Activated CD8-positive, alpha-beta memory T cell treated with anti-CD3 and anti-CD28 coated beads, Interleukin-2, amount 50 U/mL, for 1 hour (primary cell): ENCODE data around the gene VWA1.
"Not testable (repeated sequence)": the region's sequence is repeated elsewhere in the genome, so short reads cannot be mapped to it uniquely, and the experiment has no call there.

Experiments
- DNase-seq: peaks from one replicate; pipeline ENCODE4 v3.0.0-alpha.2; 2020; ENCODE audit errors: extremely low read depth

Gene VWA1

GRCh38 chr1:1456683-1457255 is 21.3 kb downstream of the VWA1 start:
- DNase-seq, result not testable (repeated sequence)

DNA sequence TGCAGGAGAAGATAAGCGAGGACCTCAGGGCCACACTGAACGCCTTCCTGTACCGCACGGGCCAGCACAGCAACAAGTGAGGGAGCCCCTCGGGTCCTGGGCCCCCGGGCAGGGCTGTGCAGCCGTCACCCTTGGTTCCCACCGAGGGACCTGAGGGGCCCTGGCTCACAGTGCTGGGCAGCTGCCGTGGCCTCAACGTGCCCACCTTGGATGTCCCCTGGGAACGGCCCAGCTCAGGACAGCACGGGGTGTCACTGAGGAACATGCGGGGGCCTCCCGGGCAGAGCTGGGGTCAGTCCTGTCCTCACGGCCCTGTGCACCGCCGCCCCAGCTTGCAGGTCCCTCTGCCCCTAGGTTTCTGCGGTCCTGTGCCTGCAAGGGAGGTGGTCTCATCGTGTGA is 23.7 kb downstream of the VWA1 start:
- not testable (repeated sequence) for DNase-seq

- DNase-seq, result not testable (repeated sequence)
These were observed 24.2 kb downstream of the VWA1 start for GRCh38 chr1:1459711-1460110.

- no peak for DNase-seq
These were observed 25.1 kb downstream of the VWA1 start for GRCh38 chr1:1460540-1461130.

DNA sequence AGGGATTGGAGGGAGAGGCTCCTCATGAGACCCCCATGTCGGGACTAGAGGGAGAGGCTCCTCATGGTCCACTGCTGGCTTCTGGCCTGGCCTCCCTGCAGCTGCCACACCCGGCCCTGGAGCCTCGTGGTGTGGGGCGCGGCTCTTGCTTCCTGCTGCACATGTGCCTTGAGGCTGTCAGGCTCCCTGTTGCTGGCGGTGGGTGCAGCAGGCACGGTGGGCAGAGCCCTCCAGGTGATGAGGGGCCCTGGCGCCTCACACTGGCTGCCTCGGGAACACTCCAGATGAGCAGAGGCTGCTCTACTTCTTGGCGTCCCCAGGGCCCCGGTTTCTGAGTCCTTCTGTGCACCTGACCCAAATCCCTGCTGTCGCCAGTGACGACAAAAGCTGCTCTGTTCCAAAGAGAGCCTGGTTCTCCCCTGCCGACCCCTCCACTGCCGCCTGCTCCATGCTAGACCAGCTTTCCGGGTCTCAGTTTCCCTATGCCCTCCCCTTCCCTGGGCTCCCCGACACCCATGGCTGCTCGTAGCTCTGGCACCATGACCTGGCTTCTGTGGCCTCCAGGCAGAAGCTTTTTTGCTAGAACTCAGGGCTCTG is 26.3 kb downstream of the VWA1 start:
- DNase-seq, result no peak

GRCh38 chr1:1462318-1462966 is 27.0 kb downstream of the VWA1 start:
- DNase-seq, result no peak

- no peak for DNase-seq
These were observed 27.8 kb downstream of the VWA1 start for GRCh38 chr1:1463312-1463711.

GRCh38 chr1:1468196-1468985 is 32.9 kb downstream of the VWA1 start:
- not testable (repeated sequence) for DNase-seq

DNA sequence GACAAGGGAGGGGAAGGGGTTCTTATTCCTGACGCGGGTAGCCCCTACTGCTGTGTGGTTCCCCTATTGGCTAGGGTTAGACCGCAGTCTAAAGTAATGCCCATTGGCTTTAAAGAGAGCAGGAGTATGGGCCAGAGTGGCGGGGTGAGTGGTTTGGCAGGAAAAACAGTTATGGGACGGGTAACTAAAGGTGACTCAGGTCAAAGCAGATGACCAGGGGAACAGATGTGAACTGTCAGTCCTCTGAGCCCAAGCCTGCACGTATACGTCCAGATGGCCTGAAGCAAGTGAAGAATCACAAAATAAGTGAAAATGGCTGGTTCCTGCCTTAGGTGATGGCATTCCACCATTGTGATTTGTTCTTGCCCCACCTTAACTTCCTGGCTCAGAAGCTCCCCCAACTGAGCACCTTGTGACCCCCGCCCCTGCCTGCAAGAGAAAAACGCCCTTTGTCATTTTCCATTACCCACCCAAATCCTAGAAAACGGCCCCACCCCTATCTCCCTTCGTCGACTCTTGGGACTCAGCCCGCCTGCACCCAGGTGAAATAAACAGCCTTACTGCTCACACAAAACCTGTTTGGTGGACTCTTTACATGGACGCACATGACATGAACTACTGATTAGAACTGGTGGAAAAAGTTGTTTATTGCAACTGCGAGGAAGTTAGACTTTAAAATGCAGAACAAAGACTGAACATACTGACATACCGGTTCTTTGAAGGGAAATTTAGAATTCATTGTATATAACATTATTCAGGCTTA is 35.3 kb downstream of the VWA1 start:
- DNase-seq, result no peak

- DNase-seq, result peak; percentile 70
These were observed 36.0 kb downstream of the VWA1 start, which contains the start of gene ATAD3B for GRCh38 chr1:1471389-1472052. Gene ATAD3B, plus strand, starts transcription at chr1:1471765. Its CDS starts 120 bp downstream, at chr1:1471885.

DNA sequence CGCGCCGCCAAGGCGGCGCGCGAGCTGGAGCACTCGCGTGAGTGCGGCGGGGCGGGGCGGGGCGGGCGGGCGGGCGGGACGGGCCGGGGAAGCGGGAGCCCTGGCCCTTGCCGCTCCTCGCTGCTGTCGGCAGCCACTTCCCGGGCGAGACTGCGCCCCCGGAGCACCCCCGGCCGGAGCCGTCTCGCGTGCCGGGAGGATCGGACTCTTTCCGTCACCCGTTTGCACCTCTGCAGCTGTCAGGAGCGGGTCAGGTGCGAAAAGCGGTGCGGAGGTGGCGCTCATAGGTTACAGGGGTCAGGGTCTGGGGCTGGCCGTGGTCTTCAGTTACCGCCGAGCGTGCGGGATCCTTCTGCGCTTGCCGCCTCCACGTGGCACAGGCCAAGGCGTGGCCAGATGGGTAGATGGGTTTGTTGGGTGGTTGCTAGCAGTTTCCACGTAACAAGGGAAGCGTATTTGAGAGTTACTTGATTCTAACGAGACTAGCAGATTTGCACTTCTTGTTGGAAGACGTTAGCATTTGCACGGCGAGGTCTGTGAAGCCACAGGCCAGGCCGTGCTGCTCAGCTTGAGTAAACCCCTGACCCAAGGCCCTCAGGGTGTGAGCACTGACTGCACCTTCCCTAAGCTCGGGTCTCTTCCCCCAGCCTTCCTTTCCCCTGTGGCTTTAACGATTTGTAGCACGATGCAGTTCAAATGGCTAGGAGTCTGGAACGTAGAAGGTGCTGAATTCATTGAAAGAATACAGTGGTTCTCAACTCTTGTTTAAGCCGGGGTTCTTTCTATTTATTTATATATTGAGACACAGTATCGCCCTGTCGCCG is 36.8 kb downstream of the VWA1 start:
- not testable (repeated sequence) for DNase-seq

DNA sequence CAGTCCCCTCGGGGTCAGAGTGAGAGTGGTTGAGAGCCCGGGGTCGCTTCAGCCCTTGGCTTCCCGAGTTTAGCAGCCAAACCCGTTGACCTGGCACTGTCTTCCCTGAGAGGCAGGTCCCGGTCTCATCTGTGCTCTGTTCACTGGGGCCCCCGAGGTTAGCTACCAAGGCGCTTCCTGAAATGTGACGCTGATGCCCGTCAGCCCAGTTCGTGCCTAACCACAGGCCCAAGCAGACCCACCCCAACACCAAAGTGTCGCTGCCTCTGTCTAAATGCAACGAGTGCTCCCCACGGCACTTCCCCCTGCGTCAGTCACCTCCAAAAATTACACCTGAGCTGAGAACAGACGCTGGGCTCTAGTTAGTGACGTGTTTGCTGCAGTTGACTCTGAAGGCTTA is 40.5 kb downstream of the VWA1 start:
- DNase-seq, result not testable (repeated sequence)

DNA sequence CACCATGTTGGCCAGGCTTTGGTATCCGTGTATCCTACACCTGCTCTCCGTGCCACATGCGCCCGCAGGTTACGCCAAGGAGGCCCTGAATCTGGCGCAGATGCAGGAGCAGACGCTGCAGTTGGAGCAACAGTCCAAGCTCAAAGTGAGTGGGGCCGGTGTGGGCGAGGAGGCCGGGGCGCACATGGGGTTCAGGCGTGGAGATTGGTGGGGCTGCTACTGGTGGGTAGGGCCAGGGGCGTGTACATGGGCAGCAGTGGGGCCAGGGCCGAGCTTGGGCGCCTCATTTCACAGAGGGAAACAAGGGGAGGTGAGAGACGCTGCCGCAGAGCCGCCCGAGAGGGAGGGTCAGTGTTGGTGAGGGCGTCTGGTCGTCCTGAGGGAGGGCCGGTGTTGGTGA is 41.7 kb downstream of the VWA1 start:
- DNase-seq, result no peak

- DNase-seq, result no peak
These were observed 44.3 kb downstream of the VWA1 start for GRCh38 chr1:1479547-1480487.

- not testable (repeated sequence) for DNase-seq
These were observed 45.0 kb downstream of the VWA1 start for GRCh38 chr1:1480488-1480867.

DNA sequence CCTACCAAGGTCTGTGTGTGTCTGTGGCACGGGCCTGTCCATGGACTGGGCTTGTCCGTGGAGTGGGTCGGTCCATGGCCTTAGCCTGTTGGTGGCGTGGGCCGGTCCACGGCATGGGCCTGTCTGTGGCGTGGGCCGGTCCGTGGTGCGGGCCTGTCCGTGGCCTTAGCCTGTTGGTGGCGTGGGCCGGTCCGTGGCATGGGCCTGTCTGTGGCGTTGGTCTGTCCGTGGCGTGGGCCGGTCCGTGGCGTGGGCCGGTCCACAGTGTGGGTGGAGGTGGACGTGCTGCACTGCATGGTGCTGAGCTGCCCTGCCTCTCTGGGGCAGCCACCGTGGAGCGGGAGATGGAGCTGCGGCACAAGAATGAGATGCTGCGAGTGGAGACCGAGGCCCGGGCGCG is 46.3 kb downstream of the VWA1 start:
- DNase-seq, result not testable (repeated sequence)

GRCh38 chr1:1482856-1483255 is 47.4 kb downstream of the VWA1 start:
- DNase-seq, result no peak

GRCh38 chr1:1483714-1484113 is 48.2 kb downstream of the VWA1 start:
- no peak for DNase-seq
